SK-N-SH (cell line): ENCODE results near the gene CACNA1D.

Experiments used
- FOSL2 ChIP-seq: IDR thresholded peaks from 2 replicates; pipeline ENCODE4 v1.4.0; 2012; ENCODE audit warnings: low read depth, mild to moderate bottlenecking, moderate library complexity, borderline replicate concordance
- FOXM1 ChIP-seq: IDR thresholded peaks from 2 replicates; pipeline ENCODE4 v1.4.0; 2012; ENCODE audit warnings: low read depth, mild to moderate bottlenecking
- POLR2AphosphoS5 ChIP-seq: IDR thresholded peaks from 2 replicates; pipeline ENCODE4 v1.6.1; 2012; ENCODE audit warnings: low read depth, low read length
- RAD21 ChIP-seq: IDR thresholded peaks from 2 replicates; pipeline ENCODE4 v1.6.1; 2012; ENCODE audit warnings: mild to moderate bottlenecking, low read length
- RCOR1 ChIP-seq: fragments of 150-350 bp; IDR thresholded peaks from 2 replicates; pipeline ENCODE4 v1.6.1; 2017; ENCODE audit warnings: antibody characterized with exemption, low read length
- SMC3 ChIP-seq: IDR thresholded peaks from 2 replicates; pipeline ENCODE4 v1.6.1; 2012; ENCODE audit warnings: low read depth, low read length, improper control_type of control experiment
- TF ChIP-seq, protein P1 (sequence below): fragments of 200-600 bp; sonication (generic); IDR thresholded peaks from 2 replicates; pipeline ENCODE4 v1.6.1; 2017; ENCODE audit warnings: antibody characterized with exemption, mild to moderate bottlenecking, moderate library complexity
- TF ChIP-seq, protein P2 (sequence below): IDR thresholded peaks from 2 replicates; pipeline ENCODE4 v1.4.0; 2012; ENCODE audit warnings: low read depth, borderline replicate concordance

DNA sequence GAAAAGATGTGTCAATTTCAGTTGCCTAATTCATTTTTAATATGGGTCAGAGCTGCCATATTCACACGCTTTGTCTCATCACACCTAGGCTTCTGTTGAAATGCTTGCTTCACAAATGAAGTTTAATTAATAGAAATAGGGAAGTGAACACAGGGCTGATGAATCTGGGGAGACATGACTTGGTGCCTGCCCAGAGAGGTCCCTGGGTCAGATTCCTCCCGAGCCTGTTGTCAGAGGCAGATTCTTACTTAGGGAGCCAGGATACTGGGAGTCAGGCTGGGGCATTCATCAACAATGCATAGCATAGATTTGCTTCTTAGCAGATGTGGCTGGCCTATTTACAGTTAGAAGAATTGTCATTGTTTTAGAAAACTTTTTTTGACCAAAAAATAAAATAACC is 90.6 kb downstream of the CACNA1D start:
- TF ChIP-seq RAD21: no peak
- TF ChIP-seq, protein P1, sequence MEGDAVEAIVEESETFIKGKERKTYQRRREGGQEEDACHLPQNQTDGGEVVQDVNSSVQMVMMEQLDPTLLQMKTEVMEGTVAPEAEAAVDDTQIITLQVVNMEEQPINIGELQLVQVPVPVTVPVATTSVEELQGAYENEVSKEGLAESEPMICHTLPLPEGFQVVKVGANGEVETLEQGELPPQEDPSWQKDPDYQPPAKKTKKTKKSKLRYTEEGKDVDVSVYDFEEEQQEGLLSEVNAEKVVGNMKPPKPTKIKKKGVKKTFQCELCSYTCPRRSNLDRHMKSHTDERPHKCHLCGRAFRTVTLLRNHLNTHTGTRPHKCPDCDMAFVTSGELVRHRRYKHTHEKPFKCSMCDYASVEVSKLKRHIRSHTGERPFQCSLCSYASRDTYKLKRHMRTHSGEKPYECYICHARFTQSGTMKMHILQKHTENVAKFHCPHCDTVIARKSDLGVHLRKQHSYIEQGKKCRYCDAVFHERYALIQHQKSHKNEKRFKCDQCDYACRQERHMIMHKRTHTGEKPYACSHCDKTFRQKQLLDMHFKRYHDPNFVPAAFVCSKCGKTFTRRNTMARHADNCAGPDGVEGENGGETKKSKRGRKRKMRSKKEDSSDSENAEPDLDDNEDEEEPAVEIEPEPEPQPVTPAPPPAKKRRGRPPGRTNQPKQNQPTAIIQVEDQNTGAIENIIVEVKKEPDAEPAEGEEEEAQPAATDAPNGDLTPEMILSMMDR: no peak
- TF ChIP-seq, protein P2, sequence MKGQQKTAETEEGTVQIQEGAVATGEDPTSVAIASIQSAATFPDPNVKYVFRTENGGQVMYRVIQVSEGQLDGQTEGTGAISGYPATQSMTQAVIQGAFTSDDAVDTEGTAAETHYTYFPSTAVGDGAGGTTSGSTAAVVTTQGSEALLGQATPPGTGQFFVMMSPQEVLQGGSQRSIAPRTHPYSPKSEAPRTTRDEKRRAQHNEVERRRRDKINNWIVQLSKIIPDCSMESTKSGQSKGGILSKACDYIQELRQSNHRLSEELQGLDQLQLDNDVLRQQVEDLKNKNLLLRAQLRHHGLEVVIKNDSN: no peak
- TF ChIP-seq RCOR1: no peak
- TF ChIP-seq FOSL2: no peak
- TF ChIP-seq SMC3: no peak
- TF ChIP-seq POLR2AphosphoS5: no peak
- no peak for TF ChIP-seq FOXM1
